Esophagus squamous epithelium (tissue), 5 donors: ENCODE results near the gene MAGI1. TPM values are rescaled to one million over a fixed set of nuclear protein-coding genes. Genes with fewer than 3 reads are reported as not detected.

ENCODE experiments used
- DNase-seq: peaks from one replicate; lab custom pipeline; 2025; lab: John Stamatoyannopoulos, UW
- H3K27ac ChIP-seq, 4 donors: fragments of 200-600 bp; sonication (generic); one replicate each; pipeline ENCODE4 v1.5.1; 2016 to 2019; ENCODE audit warnings: mild to moderate bottlenecking in 1 of 4
- H3K27me3 ChIP-seq, 4 donors: fragments of 200-600 bp; sonication (generic); 1 replicate in 3 of 4; 2 replicates in 1 of 4; pipeline versions ENCODE4 v1.5.1 to v1.6.0; 2017 to 2021; ENCODE audit warnings: antibody characterized with exemption in 1 of 4
- H3K36me3 ChIP-seq, 3 donors: fragments of 200-600 bp; sonication (generic); one replicate each; pipeline ENCODE4 v1.5.1; 2016 to 2019
- H3K4me1 ChIP-seq, 3 donors: fragments of 200-600 bp; sonication (generic); one replicate each; pipeline ENCODE4 v1.5.1; 2017 to 2019
- H3K4me3 ChIP-seq, 4 donors: fragments of 200-600 bp; sonication (generic); 1 replicate in 3 of 4; 2 replicates in 1 of 4; pipeline ENCODE4 v1.5.1; 2016 to 2019; ENCODE audit warnings: mild to moderate bottlenecking in 2 of 4, moderate library complexity in 1 of 4
- H3K9me3 ChIP-seq, 3 donors: fragments of 200-600 bp; sonication (generic); one replicate each; pipeline ENCODE4 v1.5.1; 2016 to 2019
- POLR2A ChIP-seq, 4 donors: fragments of 450-650 bp; IDR thresholded peaks; one replicate each; pipeline ENCODE4 v1.6.1; 2017; ENCODE audit warnings: antibody characterized with exemption in 4 of 4, mild to moderate bottlenecking in 4 of 4, moderate library complexity in 3 of 4
- WGBS, 2 donors: methylation state at CpG; one replicate each; pipeline ENCODE4 v1.1.5; 2018; 5-methylcytosine and 5-hydroxymethylcytosine counted together
- intact Hi-C: fragments of 100-400 bp; cut with DNase I; formaldehyde crosslinking; loops from one replicate; pipeline ENCODE4 v1.15.0; 2022
- total RNA-seq, 4 donors: library from RNA; depleted of rRNA; stranded (reverse); fragments of >200 nt; gene quantifications; one replicate each; pipeline ENCODE4 v1.1.0, GENCODE V29; 2016
- TF ChIP-seq, protein P1 (sequence below), 6 experiments: fragments of 450-650 bp in 4 of 6; fragments of 200-600 bp in 2 of 6; sonication (generic) in 2 of 6; IDR thresholded peaks; one replicate each; pipeline ENCODE4 v1.5.1; 2016 to 2019; ENCODE audit warnings: antibody characterized with exemption in 6 of 6, mild to moderate bottlenecking in 4 of 6, moderate library complexity in 4 of 6
- donor health status: DM: yes; HTN: yes; CAD: no.

Gene MAGI1
- total RNA-seq, 4 donors from 2014 or later: 12.0 to 28.2 (median 21.1) TPM

DNA sequence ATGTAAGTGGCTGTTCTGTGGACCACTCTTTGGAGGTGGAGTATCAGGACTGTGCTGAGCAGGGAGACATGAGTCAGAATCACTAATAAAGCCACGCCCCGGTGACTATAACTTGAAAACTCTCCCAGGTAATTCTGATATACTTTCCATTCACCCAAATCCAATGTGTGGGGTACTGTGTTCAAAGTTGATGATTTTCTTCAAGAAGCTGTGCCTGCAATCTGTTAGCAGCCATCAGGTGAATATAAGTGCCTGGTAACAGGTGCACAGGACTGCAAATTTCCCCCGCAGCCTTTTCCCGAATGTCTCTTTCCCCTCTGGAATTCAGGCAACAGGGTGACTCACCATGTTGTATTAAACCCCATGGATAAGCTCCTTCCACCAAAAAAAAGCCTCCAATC lies 17.0 kb downstream of the MAGI1 start:
- WGBS, 2 donors: 42 to 47% methylated on average over 4 of the region's 4 CpGs
- TF ChIP-seq, protein P1, sequence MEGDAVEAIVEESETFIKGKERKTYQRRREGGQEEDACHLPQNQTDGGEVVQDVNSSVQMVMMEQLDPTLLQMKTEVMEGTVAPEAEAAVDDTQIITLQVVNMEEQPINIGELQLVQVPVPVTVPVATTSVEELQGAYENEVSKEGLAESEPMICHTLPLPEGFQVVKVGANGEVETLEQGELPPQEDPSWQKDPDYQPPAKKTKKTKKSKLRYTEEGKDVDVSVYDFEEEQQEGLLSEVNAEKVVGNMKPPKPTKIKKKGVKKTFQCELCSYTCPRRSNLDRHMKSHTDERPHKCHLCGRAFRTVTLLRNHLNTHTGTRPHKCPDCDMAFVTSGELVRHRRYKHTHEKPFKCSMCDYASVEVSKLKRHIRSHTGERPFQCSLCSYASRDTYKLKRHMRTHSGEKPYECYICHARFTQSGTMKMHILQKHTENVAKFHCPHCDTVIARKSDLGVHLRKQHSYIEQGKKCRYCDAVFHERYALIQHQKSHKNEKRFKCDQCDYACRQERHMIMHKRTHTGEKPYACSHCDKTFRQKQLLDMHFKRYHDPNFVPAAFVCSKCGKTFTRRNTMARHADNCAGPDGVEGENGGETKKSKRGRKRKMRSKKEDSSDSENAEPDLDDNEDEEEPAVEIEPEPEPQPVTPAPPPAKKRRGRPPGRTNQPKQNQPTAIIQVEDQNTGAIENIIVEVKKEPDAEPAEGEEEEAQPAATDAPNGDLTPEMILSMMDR (IDR thresholded peaks at IDR 0.05): no peak
- no peak for TF ChIP-seq POLR2A (IDR thresholded peaks at IDR 0.05)
- H3K27me3 ChIP-seq: no peaks in the 10 kb centered on the region
- H3K27ac ChIP-seq: peak overlapping the region in 3 of 4 donors; percentile 41 to 51 (median 46)
- H3K4me3 ChIP-seq: peak overlapping the region; percentile 6 to 36 (median 20)
- intact Hi-C loops: no loop called here
- H3K4me1 ChIP-seq: peaks cover 12 to 54% (median 20%) of the 10 kb centered on the region in 3 donors
- H3K36me3 ChIP-seq: no peaks in the 10 kb centered on the region
- H3K9me3 ChIP-seq: no peaks in the 10 kb centered on the region
- no peak for DNase-seq

DNA sequence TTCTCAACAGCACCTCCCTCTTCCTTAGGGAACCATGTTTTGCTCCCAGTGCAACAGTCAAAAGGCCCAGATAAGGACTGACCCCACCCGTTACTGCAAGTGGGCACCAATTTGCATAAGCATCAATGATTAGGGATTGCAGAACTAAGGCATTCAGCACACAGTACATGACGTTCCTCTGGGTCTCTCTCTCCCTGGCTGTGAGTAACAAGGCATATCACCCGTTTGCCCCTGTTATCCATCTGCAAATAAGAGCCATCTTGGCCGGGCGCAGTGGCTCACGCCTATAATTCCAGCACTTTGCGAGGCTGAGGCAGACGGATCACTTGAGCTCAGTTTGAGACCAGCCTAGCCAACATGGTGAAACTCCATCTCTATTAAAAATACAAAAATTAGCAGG lies 18.8 kb downstream of the MAGI1 start:
- DNase-seq: no peak
- Histone ChIP-seq H3K9me3 (no peaks in the 10 kb centered on the region), H3K4me3 (no peak overlapping the region), H3K36me3 (no peaks in the 10 kb centered on the region), H3K27me3 (no peaks in the 10 kb centered on the region), H3K27ac (no peak overlapping the region), H3K4me1 (peaks cover 12 to 56% (median 20%) of the 10 kb centered on the region in 3 donors)
- TF ChIP-seq, protein P1 (IDR thresholded peaks at IDR 0.05): no peak
- TF ChIP-seq POLR2A (IDR thresholded peaks at IDR 0.05): no peak
- intact Hi-C loops: no loop called here
- 0 to 38% methylated on average over 1 to 3 of the region's 8 CpGs for WGBS, 2 donors

DNA sequence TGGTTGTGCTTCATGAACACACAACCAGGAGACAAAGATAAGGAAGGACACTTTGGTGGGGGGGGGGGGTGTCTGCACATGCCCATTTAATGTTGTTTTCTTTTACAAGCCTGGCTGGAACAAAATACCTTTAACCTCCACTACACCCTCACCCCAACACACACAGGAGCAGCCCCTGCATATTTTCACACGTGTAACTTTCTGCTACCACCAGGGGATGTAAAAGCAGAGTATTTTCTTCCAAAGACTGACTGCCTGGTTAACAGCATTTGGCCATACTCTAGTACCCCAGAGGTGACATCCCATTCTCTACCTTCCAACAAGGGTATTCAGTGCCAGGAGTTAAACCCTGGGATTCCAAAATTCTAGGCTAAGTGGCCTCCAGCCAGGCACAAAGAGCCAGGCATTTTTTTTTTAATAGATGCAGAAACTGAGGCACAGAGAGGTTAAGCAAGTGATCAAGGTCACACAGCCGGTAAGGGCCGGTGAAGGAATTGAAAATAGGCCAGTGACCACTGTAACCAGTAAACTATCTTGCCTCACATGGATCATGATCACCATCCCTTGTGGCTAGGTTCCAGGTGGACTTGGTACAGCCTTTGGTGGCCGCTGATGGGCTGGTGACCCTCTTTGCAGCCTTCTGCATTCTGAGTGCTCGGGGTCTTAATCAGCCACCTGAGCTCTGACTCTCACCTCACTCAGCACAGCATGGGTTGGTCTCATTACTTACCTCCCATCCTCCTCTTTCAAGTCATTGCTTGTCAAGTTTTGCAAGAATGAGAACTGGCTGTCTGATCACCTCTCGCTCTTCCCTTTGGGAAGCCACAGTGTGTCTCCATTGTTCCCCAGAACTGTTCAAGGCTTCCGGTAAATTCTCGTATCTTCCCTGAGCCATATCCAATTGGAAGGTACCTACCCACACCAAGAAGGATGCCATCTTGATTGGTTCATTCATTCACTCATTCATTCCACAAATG lies 20.4 kb downstream of the MAGI1 start:
- Histone ChIP-seq H3K4me1 (peaks cover 7 to 50% (median 20%) of the 10 kb centered on the region in 3 donors), H3K27me3 (no peaks in the 10 kb centered on the region), H3K4me3 (no peak overlapping the region), H3K36me3 (no peaks in the 10 kb centered on the region), H3K27ac (peak overlapping the region in 1 of 4 donors; percentile 7), H3K9me3 (no peaks in the 10 kb centered on the region)
- TF ChIP-seq, protein P1 (IDR thresholded peaks at IDR 0.05): peak in 1 of 6 experiments; percentile 20
- TF ChIP-seq POLR2A (IDR thresholded peaks at IDR 0.05): no peak
- DNase-seq: no peak
- 54 to 62% methylated on average over 8 of the region's 8 CpGs for WGBS, 2 donors
- intact Hi-C loops: no loop called here

DNA sequence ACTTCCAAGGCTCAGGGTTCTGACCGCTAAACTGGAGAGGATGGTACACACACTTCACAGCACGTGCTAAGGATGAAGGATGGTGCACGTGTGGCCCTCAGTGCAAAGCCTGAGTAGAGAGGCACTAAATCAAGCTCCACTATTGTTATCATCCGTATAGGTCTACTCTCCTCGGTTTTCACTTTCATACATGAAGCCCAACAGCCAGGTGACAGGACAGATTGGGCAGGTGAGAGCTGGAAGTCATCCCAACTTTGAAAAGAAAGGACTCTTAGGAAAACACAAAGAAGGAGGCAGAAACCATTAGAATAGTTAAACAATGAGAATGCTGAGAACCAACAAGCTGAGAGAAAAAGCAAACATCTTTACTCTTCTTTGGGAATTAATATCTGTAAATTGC lies 21.1 kb downstream of the MAGI1 start:
- peaks cover 7 to 44% (median 16%) of the 10 kb centered on the region in 3 donors for H3K4me1 ChIP-seq
- H3K36me3 ChIP-seq: no peaks in the 10 kb centered on the region
- H3K27ac ChIP-seq: peak overlapping the region in 3 of 4 donors; percentile 1 to 38 (median 20)
- H3K27me3 ChIP-seq: no peaks in the 10 kb centered on the region
- TF ChIP-seq, protein P1 (IDR thresholded peaks at IDR 0.05): no peak
- no peak for TF ChIP-seq POLR2A (IDR thresholded peaks at IDR 0.05)
- H3K9me3 ChIP-seq: no peaks in the 10 kb centered on the region
- no peak overlapping the region for H3K4me3 ChIP-seq
- intact Hi-C loops: no loop called here
- DNase-seq: no peak
- 29 to 45% methylated on average over 4 to 5 of the region's 5 CpGs for WGBS, 2 donors

DNA sequence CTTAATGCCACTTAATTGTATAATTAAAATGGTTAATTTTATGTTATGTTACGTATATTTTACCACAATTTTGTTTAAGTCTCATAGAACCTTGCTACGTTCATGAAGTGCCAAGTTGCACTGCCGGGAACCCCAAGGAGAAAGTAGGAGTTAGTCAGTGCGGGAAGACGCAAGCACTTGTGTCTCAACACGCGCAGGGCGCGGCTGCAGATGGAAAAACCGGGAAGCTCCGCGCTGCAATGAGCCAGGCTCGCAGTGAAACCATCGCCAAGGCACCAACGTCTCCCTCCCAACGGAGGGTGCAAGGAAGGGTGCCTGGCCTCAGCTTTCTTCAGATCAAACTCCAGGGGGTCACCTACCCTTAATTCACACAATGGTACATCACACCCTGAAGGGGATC lies 21.6 kb downstream of the MAGI1 start:
- WGBS, 2 donors: 45 to 56% methylated on average over 16 of the region's 16 CpGs
- peaks cover 7 to 44% (median 11%) of the 10 kb centered on the region in 3 donors for H3K4me1 ChIP-seq
- no peaks in the 10 kb centered on the region for H3K27me3 ChIP-seq
- DNase-seq: no peak
- intact Hi-C loops: no loop called here
- H3K4me3 ChIP-seq: no peak overlapping the region
- TF ChIP-seq POLR2A (IDR thresholded peaks at IDR 0.05): no peak
- TF ChIP-seq, protein P1 (IDR thresholded peaks at IDR 0.05): no peak
- H3K36me3 ChIP-seq: no peaks in the 10 kb centered on the region
- no peaks in the 10 kb centered on the region for H3K9me3 ChIP-seq
- H3K27ac ChIP-seq: peak overlapping the region in 3 of 4 donors; percentile 1 to 38 (median 20)
